Suprapubic skin (tissue), 4 donors: ENCODE data around the gene B9D2.

Source experiments
- CTCF ChIP-seq, 2 donors: fragments of 200-600 bp in 1 of 2; fragments of 450-650 bp in 1 of 2; sonication (generic) in 1 of 2; IDR thresholded peaks; one replicate each; pipeline ENCODE4 v1.5.1; 2016 to 2019; ENCODE audit warnings: antibody characterized with exemption in 2 of 2, mild to moderate bottlenecking in 1 of 2, moderate library complexity in 1 of 2
- EP300 ChIP-seq: sonication (generic); formaldehyde crosslinking; IDR thresholded peaks from one replicate; pipeline ENCODE4 v1.6.1; 2017; ENCODE audit warnings: antibody characterized with exemption
- POLR2AphosphoS5 ChIP-seq, 3 donors: sonication (generic); formaldehyde crosslinking; IDR thresholded peaks; one replicate each; pipeline ENCODE4 v1.6.1; 2017; ENCODE audit warnings: antibody characterized with exemption in 3 of 3

GRCh38 chr19:41319500-41320184, 44.3 kb downstream of the B9D2 start:
- TF ChIP-seq CTCF (IDR thresholded peaks at IDR 0.05) (no peak), EP300 (no peak), POLR2AphosphoS5 (IDR thresholded peaks at IDR 0.05) (no peak)
